Stimulated activated CD8-positive, alpha-beta memory T cell treated with anti-CD3 and anti-CD28 coated beads, Interleukin-15, amount 100 ng/mL, for 24 hours (primary cell): Measurements from ENCODE around the gene IFRD1.
"Not testable (repeated sequence)": the region's sequence is repeated elsewhere in the genome, so short reads cannot be mapped to it uniquely, and the experiment has no call there.

Experiments used
- DNase-seq: peaks from one replicate; pipeline ENCODE4 v3.0.0-alpha.2; 2020; ENCODE audit warnings: low read depth

The IFRD1 gene

GRCh38 chr7:112444505-112444904, 5.8 kb upstream of the IFRD1 start:
- no peak for DNase-seq

- DNase-seq: no peak
These were observed 3.8 kb upstream of the IFRD1 start for GRCh38 chr7:112446431-112446830.

GRCh38 chr7:112447406-112447805, 2.9 kb upstream of the IFRD1 start:
- no peak for DNase-seq

- DNase-seq: no peak
These were observed 1.9 kb upstream of the IFRD1 start for GRCh38 chr7:112448381-112448780.

- DNase-seq: no peak
These were observed 1.4 kb upstream of the IFRD1 start for GRCh38 chr7:112448891-112449290.

- no peak for DNase-seq
These were observed 907 bp upstream of the IFRD1 start for GRCh38 chr7:112449353-112449752.

GRCh38 chr7:112450807-112451761, 824 bp downstream of the IFRD1 start:
- peak; percentile 54 for DNase-seq

GRCh38 chr7:112452102-112452888, 2.0 kb downstream of the IFRD1 start:
- DNase-seq: no peak

GRCh38 chr7:112453505-112454171, 3.4 kb downstream of the IFRD1 start:
- DNase-seq: no peak

- not testable (repeated sequence) for DNase-seq
These were observed 3.9 kb downstream of the IFRD1 start for GRCh38 chr7:112454191-112454590.

- DNase-seq: no peak
These were observed 9.4 kb downstream of the IFRD1 start for GRCh38 chr7:112459645-112460044.

- DNase-seq: no peak
These were observed 12.0 kb downstream of the IFRD1 start for GRCh38 chr7:112462236-112462635.

GRCh38 chr7:112467867-112468266, 17.6 kb downstream of the IFRD1 start:
- no peak for DNase-seq

- no peak for DNase-seq
These were observed 19.9 kb downstream of the IFRD1 start for GRCh38 chr7:112470194-112470593.

- no peak for DNase-seq
These were observed 26.3 kb downstream of the IFRD1 start for GRCh38 chr7:112476390-112477052.

GRCh38 chr7:112481121-112481736, 31.0 kb downstream of the IFRD1 start:
- no peak for DNase-seq

GRCh38 chr7:112481833-112482670, 31.8 kb downstream of the IFRD1 start:
- no peak for DNase-seq

GRCh38 chr7:112484671-112485167, 34.5 kb downstream of the IFRD1 start:
- no peak for DNase-seq

GRCh38 chr7:112485766-112486165, 35.5 kb downstream of the IFRD1 start:
- no peak for DNase-seq
